Measurements from ENCODE around the gene PSMA4. TPM values are rescaled to one million over a fixed set of nuclear protein-coding genes. Genes with fewer than 3 reads are reported as not detected.

The PSMA4 gene
- total and polyA plus RNA-seq, 4 donors = 95.3 to 154 (median 120) TPM

- TF ChIP-seq REST (IDR thresholded peaks at IDR 0.05) = no peak
- no peak for TF ChIP-seq YY1 (IDR thresholded peaks at IDR 0.05)
- TF ChIP-seq HNF4A (conservative IDR thresholded peaks at IDR 0.05) = no peak
- TF ChIP-seq ATF3 (IDR thresholded peaks at IDR 0.05) = no peak
- TF ChIP-seq GABPA (IDR thresholded peaks at IDR 0.05 in 1 of 2, conservative IDR thresholded peaks at IDR 0.05 in 1 of 2) = no peak
These were observed 9.9 kb downstream of the PSMA4 start (continued) for GRCh38 chr15:78550194-78550593.

GRCh38 chr15:78550815-78551214 lies 10.6 kb downstream of the PSMA4 start:
- H3K27ac ChIP-seq (ENCODE audit: low read depth in 1 of 2, low read length in 2 of 2) = no peak overlapping the region
- peaks cover 16 to 51% (median 40%) of the 10 kb centered on the region in 4 donors for H3K36me3 ChIP-seq (ENCODE audit: control insufficient read depth in 4 of 4, insufficient read depth in 3 of 4, low read depth in 1 of 4, low read length in 3 of 4)
- WGBS = 81% methylated on average over 3 of the region's 3 CpGs
- no peak overlapping the region for H3K4me3 ChIP-seq (ENCODE audit: low read depth in 1 of 3, low read length in 3 of 3)
- H3K9ac ChIP-seq (ENCODE audit: low read depth in 1 of 2, low read length in 2 of 2) = no peak overlapping the region
- no peak for DNase-seq (ENCODE audit: low spot score)
- H3K9me3 ChIP-seq (ENCODE audit: control insufficient read depth in 4 of 4, low read length in 3 of 4) = no peaks in the 10 kb centered on the region
- H3K27me3 ChIP-seq (ENCODE audit: control insufficient read depth in 4 of 4, insufficient read depth in 4 of 4, low read length in 3 of 4) = no peaks in the 10 kb centered on the region
- no peaks in the 10 kb centered on the region for H3K4me1 ChIP-seq (ENCODE audit: control insufficient read depth in 4 of 4, insufficient read depth in 4 of 4, low read length in 3 of 4)
- no peak for TF ChIP-seq MAX (IDR thresholded peaks at IDR 0.05)
- no peak for TF ChIP-seq TAF1 (conservative IDR thresholded peaks at IDR 0.05)
- TF ChIP-seq FOXA1 (IDR thresholded peaks at IDR 0.05) = no peak
- TF ChIP-seq YY1 (IDR thresholded peaks at IDR 0.05) = no peak
- no peak for TF ChIP-seq NR2F2 (IDR thresholded peaks at IDR 0.05)
- no peak for TF ChIP-seq CTCF (IDR thresholded peaks at IDR 0.05; ENCODE audit: low read depth, low read length, missing input control)
- TF ChIP-seq JUND (IDR thresholded peaks at IDR 0.05) = no peak
- no peak for TF ChIP-seq ATF3 (IDR thresholded peaks at IDR 0.05)
- TF ChIP-seq FOXA2 (IDR thresholded peaks at IDR 0.05) = no peak
- no peak for TF ChIP-seq REST (IDR thresholded peaks at IDR 0.05)
- no peak for TF ChIP-seq GABPA (IDR thresholded peaks at IDR 0.05 in 1 of 2, conservative IDR thresholded peaks at IDR 0.05 in 1 of 2)
- TF ChIP-seq SP1 (IDR thresholded peaks at IDR 0.05) = no peak
- no peak for TF ChIP-seq RXRA (IDR thresholded peaks at IDR 0.05)
- no peak for TF ChIP-seq HNF4A (conservative IDR thresholded peaks at IDR 0.05)
- TF ChIP-seq EGR1 (IDR thresholded peaks at IDR 0.05; ENCODE audit: low read depth in 2 of 2) = no peak
- no peak for TF ChIP-seq RAD21 (IDR thresholded peaks at IDR 0.05)
